NCI-H748 (cell line): ENCODE data around the gene FOSL2.
"Not testable (repeated sequence)": the region's sequence is repeated elsewhere in the genome, so short reads cannot be mapped to it uniquely, and the experiment has no call there.

ENCODE experiments used
- DNase-seq: peaks from one replicate; lab custom pipeline; 2025; ENCODE audit not compliant: unreplicated experiment; lab: John Stamatoyannopoulos, UW

The FOSL2 gene

DNA sequence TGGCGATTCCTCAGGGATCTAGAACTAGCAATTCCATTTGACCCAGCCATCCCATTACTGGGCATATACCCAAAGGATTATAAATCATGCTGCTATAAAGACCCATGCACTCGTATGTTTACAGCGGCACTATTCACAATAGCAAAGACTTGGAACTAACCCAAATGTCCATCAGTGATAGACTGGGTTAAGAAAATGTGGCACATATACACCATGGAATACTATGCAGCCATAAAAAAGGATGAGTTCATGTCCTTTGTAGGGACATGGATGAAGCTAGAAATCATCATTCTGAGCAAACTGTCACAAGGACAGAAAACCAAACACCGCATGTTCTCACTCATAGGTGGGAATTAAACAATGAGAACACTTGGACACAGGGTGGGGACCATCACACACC is 20.9 kb upstream of the FOSL2 start:
- not testable (repeated sequence) for DNase-seq

GRCh38 chr2:28373854-28374253 is 18.8 kb upstream of the FOSL2 start:
- DNase-seq = no peak

DNA sequence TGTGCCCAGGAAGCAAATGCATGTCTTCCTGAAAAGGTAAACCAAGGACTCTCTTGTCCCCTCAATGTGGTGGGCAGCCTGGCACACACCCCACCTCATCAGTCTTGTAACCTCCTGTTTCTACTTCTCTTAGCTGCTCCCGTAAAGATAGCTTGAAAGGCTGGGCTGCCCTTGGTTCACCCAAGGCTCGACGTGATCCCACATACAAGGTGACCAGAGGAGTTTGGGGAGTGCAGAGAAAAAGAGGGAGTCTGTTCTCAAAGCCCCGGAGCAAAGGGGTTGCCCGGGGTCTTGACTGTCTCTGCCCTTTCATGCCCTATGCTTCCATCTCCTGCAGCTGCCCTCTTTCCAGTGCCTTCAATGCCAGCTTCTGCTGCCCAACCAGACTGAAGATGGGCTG is 18.3 kb upstream of the FOSL2 start:
- no peak for DNase-seq

GRCh38 chr2:28375236-28375635 is 17.4 kb upstream of the FOSL2 start:
- DNase-seq = no peak

GRCh38 chr2:28375742-28376631 is 16.7 kb upstream of the FOSL2 start:
- no peak for DNase-seq

GRCh38 chr2:28377195-28377816 is 15.4 kb upstream of the FOSL2 start:
- DNase-seq = no peak

DNA sequence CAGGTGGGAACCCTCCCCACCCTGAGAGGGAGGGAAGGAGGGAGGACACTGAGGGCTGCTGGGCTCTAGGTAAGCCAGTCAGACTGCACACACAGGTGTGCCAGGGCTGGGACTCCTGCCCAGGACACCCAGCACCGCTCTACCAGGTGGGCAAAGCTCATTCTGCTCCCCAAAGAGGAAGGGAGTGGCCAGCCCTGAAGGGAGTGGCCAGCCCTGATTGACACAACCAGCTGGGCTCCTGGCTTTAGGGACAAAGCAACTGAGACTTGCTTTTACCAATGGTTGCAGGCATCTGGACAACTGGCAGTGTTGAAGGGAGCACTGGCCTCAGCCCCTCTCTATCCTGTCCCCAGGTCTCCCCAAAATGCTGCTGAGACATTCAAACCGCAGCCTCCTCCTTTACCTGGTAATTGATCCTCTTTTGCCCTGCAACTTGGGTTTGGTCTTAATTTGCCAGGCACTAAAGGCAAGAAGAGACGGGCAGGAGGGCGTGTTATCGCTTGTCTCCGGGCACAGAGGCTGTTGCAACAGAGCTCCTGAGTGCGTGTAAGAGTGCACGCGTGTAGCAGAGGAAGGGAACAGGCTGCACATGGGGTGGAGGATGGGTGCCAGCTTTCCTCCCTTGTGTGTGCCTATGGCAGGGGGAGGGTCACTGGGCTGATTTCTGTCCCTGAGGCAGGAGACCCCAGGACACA is 14.5 kb upstream of the FOSL2 start:
- DNase-seq = peak; percentile 23

DNA sequence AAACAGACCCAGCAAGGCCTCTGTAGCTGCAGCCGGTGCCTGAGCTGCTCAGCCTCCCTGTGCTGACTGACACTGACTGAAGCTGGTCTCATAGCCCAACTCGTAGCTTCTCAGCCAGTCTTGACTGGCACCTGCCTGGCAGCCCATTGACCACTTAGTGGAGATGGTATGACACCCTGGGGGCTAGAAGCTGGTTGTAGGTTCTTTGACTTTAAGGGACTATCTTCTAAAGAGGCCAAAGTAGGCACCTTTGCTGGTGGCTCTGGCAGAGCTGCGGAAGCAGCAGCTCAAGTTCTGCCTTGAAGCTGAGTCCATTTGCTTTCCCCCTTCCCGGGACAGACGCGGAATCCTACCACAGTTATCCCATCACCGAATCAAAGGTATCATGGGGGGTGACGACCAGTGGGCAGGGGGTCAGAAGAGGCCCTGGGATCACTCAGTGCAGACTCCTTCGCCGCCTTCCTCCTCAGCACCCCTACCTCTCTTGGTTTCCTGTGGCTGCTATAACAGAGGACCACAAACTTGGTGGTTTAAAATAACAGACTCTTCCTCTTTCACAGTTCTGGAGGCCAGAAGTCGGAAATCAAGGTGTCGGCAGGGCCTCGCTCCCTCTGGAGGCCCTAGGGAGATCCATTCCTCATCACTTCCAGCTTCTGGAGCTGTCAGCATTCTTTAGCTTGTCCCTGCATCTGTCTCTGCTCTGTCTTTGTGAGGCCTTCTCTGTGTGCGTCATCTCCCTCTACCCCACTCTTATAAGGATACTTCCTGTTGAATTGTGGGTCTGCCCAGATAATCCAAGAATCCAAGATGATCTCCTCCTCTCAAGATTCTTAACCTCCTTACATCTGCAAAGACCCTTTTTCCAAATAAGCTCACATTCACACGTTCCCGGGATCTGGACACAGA is 13.7 kb upstream of the FOSL2 start:
- DNase-seq = no peak

DNA sequence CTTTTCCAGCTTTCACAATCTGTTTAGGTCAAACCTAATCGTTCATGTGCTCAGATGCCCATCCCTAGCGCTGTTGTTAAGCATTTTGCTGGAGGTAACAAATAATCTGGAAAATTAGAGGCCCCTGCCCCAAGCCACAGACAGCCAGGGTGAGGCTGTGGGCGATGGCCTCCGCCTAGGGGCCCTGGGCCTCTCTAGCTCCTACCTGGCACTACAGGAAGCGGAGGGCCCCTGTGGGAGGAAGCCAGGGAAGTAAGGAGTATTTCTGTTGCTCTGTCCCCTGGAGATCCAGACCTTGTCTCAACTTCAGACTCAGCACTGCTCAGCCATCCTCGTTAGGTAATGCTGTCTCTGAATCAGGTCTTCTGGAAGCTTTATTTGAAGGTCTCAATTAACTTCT is 12.4 kb upstream of the FOSL2 start:
- DNase-seq = no peak

DNA sequence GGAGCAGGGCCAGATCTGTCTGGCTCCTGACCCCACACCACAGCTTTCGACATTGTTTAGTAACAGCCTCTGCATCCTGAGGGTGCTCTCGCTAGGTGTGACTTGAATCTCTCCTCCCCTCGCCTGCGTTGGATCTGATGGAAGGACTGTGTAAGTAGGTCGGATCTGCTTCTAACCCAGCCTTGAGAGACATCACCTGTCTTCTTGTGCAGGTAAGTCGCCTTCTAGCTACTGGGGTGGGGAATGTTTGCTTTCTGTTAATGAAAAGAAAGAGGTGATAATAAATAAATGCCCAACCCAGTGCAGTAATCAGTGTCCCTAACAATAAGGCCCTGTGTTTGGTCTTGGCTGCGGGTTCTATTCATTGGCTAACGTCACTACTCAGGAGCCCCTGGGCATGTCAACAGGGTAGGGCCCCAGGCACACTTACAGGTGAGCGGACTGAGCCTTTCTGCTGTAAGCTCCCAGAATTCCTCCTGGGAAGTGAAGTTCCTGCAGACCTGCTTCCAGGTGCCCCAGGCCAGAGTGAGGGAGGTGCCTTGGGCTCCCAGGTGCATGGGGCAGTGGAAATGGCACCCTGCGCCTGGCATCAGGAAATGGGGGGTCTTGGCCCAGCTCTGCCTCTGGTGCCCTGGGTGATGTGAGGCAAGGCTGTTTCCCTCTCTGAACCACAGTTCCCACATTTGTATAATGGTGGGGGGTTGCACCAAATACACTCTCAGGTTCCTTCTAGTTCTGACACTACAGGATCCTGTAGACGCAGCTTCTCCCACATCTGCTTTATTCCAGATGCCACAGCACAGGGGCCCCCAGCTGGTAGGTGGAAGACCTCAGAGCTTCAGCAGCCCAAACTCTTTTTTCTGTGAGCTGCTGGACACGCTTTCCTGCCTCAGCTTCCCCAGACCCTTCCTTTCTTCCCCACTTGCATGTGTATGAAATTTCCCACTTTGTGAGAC is 11.2 kb upstream of the FOSL2 start:
- peak; percentile 58 for DNase-seq

- DNase-seq = no peak
Observed at GRCh38 chr2:28382755-28383154, 9.9 kb upstream of the FOSL2 start.

DNA sequence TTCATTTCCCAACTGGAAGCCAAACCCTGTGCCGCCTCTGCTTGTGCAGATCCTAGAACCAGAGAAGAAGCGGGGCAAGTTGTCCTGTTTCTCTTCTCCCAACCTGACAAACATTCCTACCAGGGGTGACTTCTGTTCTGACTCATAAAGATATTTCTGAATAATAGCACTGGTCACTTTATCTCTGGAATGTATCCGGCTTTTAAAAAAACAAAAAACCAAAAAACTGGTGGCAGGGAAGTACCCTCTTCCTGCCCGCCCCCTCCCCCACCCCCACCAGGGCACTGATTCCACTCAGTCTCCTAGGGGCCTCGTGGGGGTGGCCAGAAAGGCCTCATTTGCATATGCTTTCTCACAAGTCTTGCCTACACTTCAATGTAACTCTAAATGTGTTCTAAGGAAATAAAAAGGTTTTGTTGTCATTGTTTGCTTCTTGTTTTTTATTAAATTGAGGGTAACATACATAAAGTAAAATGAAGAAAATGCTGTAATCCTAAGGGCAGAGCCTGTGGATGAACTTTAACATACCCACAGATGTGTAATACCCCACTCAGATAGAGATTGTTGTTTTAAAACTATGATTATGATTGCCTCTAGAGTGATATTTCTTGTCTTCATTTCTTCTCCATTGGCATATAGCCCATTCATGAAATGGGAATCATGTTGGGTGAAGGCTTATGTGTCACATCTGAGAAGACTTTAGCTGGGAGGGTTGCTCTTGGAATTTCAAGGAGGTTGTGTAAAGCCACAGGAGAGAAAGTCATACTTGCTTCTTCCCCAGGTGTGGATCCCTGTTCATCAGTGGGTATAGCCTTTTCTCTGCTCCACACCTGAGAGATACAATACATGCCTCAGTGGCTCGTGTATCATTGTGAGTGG is 5.3 kb upstream of the FOSL2 start:
- no peak for DNase-seq

GRCh38 chr2:28389399-28390240 is 3.0 kb upstream of the FOSL2 start:
- no peak for DNase-seq

- peak; percentile 82 for DNase-seq
Observed at GRCh38 chr2:28390241-28390745, 2.4 kb upstream of the FOSL2 start.

GRCh38 chr2:28390746-28391563 is 1.7 kb upstream of the FOSL2 start:
- peak; percentile 72 for DNase-seq

GRCh38 chr2:28391564-28392296 is 928 bp upstream of the FOSL2 start:
- DNase-seq = peak; percentile 77
